ENCODE measurements around the gene FHL2. TPM values are rescaled to one million over a fixed set of nuclear protein-coding genes. Genes with fewer than 3 reads are reported as not detected.

Gene FHL2
- total and polyA plus RNA-seq, 9 of the 15 experiments (the other 6 are each of a cell fraction or from before 2014, with no cell fraction given), result 7.5 to 33.1 (median 23.9) TPM

DNA sequence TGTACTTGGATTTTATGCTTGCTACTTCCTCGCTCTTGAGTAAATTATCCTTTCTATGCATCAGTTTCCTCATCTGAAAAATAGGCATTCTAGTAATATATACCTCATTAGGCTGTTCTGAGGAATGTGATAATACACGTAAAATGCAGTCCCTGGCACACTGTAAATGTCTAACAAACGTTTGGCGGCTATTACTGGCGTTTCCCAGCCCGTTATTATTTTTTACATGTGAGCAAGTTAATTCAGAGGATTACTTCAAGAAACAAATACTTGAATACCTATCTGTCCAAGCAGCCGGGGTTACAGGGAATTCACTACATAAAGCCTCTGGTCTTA is 62.1 kb downstream of the FHL2 start:
- intact Hi-C loops (cut with micrococcal nuclease), result no loop called here
- ATAC-seq (no peak), FAIRE-seq (no peak), DNase-seq (ENCODE audit: extremely low read depth in 1 of 4, low spot score in 3 of 4) (no peak)
- WGBS (ENCODE audit: insufficient coverage, low coverage, missing lambda C conversion rate), result 0% methylated on average over 7 of the region's 7 CpGs
- Histone ChIP-seq H4K20me1 (replicated peaks; ENCODE audit: control insufficient read depth, insufficient read depth, low read length) (no peaks in the 10 kb centered on the region), H3K27ac (ENCODE audit: extremely low read depth, low read depth, low read length) (peak overlapping the region; percentile 99), H3K36me3 (ENCODE audit: control insufficient read depth, insufficient read depth, low read length) (peaks cover 35% of the 10 kb centered on the region), H3K4me1 (replicated peaks in 1 of 2; ENCODE audit: control insufficient read depth in 2 of 2, insufficient read depth in 2 of 2, low read length in 2 of 2) (peaks cover 3 to 24% of the 10 kb centered on the region in 2 experiments; a peak in 3 of 5 replicates), H3K9me3 (replicated peaks; ENCODE audit: control insufficient read depth, insufficient read depth, low read depth, low read length) (no peaks in the 10 kb centered on the region), H3K4me2 (ENCODE audit: insufficient read depth, low read length) (peak overlapping the region; percentile 84), H3K9ac (ENCODE audit: insufficient read depth in 1 of 2, low read depth in 2 of 2, low read length in 2 of 2) (peak overlapping the region; percentile 98 to 99), H3K27me3 (ENCODE audit: control insufficient read depth in 2 of 2, insufficient read depth in 2 of 2, low read length in 2 of 2) (no peaks in the 10 kb centered on the region), H2AFZ (ENCODE audit: low read depth, low read length) (peak overlapping the region; percentile 100), H3K4me3 (peak overlapping the region; percentile 60), H3K9me1 (ENCODE audit: control insufficient read depth, insufficient read depth, low read length) (no peaks in the 10 kb centered on the region), H3K79me2 (ENCODE audit: control insufficient read depth, insufficient read depth, low read length) (peaks cover 59% of the 10 kb centered on the region)
- in situ Hi-C loops (cut with MboI), result no loop called here
- no peak for TF ChIP-seq E2F3 (CRISPR knock-in tag; IDR thresholded peaks at IDR 0.05)
- no peak for TF ChIP-seq ZNF778 (CRISPR knock-in tag; IDR thresholded peaks at IDR 0.05)
- TF ChIP-seq ATF2 (CRISPR knock-in tag; IDR thresholded peaks at IDR 0.05), result no peak
- TF ChIP-seq RAD21 (CRISPR knock-in tag; conservative IDR thresholded peaks at IDR 0.05 in 1 of 2, IDR thresholded peaks at IDR 0.05 in 1 of 2), result no peak
- no peak for TF ChIP-seq ZNF24 (IDR thresholded peaks at IDR 0.05)
- TF ChIP-seq MCM3 (IDR thresholded peaks at IDR 0.05), result no peak
- 0 out of 2 replicates have a peak, but pooled peaks have one; percentile 28 for TF ChIP-seq SMARCC2 (IDR thresholded peaks at IDR 0.05; ENCODE audit: low read depth)
- TF ChIP-seq HNRNPK (IDR thresholded peaks at IDR 0.05; ENCODE audit: low read depth, low read length, poor library complexity, severe bottlenecking), result no peak
- no peak; the same call in 1 of the 2 replicates for TF ChIP-seq ZNF263 (CRISPR knock-in tag; IDR thresholded peaks at IDR 0.05; ENCODE audit: borderline replicate concordance)
- peak; percentile 68; the same call in 1 of the 2 replicates for TF ChIP-seq ZKSCAN8 (CRISPR knock-in tag; IDR thresholded peaks at IDR 0.05)
- TF ChIP-seq RBM34 (IDR thresholded peaks at IDR 0.05; ENCODE audit: borderline replicate concordance, insufficient read depth, low read length), result no peak
- TF ChIP-seq PCBP2 (IDR thresholded peaks at IDR 0.05; ENCODE audit: low read depth, low read length, poor library complexity, severe bottlenecking), result no peak
- no peak for TF ChIP-seq ZBTB2 (IDR thresholded peaks at IDR 0.05)
- TF ChIP-seq HDAC1 (IDR thresholded peaks at IDR 0.05), result no peak
- TF ChIP-seq GTF2E2 (tag; IDR thresholded peaks at IDR 0.05), result peak; percentile 82; the same call in 1 of the 2 replicates
- BruUV-seq (replicated peaks), result TSS peak; percentile 86
- POLR2A ChIA-PET, result interaction anchor here (1.8 to 2.0 kb wide), 2 partner anchors 13 to 23 kb away, joined by 5 to 7 read pairs; no protein-coding TSS in a partner anchor
- CTCF ChIA-PET (ENCODE audit: low intra/inter-chr PET ratio), result no interaction called here
